ENCODE results near the gene KCNJ16. TPM values are rescaled to one million over a fixed set of nuclear protein-coding genes. Genes with fewer than 3 reads are reported as not detected.

Gene KCNJ16
- total RNA-seq, 1 donor from 2014 or later: 0.17 TPM

GRCh38 chr17:70136131-70136530 lies 61.1 kb downstream of the KCNJ16 start:
- Mint-ChIP-seq H3K4me3 (ENCODE audit: unreplicated experiment) (no peak overlapping the region), H3K9me3 (ENCODE audit: low read depth) (peaks cover 2% of the 10 kb centered on the region), H3K36me3 (ENCODE audit: low read depth) (no peaks in the 10 kb centered on the region), H3K27me3 (ENCODE audit: low read depth) (no peaks in the 10 kb centered on the region), H3K27ac (ENCODE audit: unreplicated experiment) (no peak overlapping the region), H3K4me1 (ENCODE audit: low read depth) (peaks cover 20% of the 10 kb centered on the region)
- DNase-seq (ENCODE audit: low spot score): no peak
- TF ChIP-seq, protein P1, sequence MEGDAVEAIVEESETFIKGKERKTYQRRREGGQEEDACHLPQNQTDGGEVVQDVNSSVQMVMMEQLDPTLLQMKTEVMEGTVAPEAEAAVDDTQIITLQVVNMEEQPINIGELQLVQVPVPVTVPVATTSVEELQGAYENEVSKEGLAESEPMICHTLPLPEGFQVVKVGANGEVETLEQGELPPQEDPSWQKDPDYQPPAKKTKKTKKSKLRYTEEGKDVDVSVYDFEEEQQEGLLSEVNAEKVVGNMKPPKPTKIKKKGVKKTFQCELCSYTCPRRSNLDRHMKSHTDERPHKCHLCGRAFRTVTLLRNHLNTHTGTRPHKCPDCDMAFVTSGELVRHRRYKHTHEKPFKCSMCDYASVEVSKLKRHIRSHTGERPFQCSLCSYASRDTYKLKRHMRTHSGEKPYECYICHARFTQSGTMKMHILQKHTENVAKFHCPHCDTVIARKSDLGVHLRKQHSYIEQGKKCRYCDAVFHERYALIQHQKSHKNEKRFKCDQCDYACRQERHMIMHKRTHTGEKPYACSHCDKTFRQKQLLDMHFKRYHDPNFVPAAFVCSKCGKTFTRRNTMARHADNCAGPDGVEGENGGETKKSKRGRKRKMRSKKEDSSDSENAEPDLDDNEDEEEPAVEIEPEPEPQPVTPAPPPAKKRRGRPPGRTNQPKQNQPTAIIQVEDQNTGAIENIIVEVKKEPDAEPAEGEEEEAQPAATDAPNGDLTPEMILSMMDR (IDR thresholded peaks at IDR 0.05): no peak

DNA sequence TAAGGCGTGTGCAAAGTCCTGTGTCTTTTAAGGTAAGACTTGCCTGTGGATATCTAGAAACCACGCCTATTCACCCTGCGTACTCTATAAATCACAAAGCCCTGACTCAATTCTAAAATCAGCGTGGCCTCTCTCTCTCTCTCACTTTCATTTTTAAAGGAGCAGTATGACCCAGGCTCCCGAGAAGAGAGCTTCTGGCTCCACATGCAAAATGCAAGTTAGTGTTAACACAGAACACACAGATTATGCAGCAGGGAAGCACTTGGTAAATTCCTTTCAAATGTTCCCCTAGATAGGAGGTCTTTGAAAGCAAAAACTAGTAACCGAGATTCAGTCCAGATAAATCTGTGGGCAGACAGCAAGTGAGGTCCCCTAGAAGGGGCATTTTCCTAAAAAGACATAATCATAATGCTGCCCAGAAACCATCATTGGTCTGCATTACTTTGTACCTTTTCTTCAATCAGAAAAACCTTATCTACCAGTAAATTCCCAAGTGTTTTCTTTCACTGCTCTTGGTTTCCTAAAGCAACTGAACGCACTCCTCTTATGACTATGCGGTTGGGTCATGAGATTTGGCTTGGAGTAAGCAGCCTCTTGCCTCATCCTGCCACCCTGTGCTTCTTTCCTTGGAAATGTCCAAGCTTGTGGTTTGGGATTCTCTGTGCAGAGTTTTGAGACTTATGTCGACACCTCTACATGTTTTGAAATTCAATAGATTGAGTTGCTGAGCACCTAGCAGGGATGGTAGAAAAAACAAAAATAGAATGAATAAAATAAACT lies 62.6 kb downstream of the KCNJ16 start:
- Mint-ChIP-seq H3K9me3 (ENCODE audit: low read depth) (no peaks in the 10 kb centered on the region), H3K36me3 (ENCODE audit: low read depth) (no peaks in the 10 kb centered on the region), H3K27ac (ENCODE audit: unreplicated experiment) (peak overlapping the region; percentile 90), H3K4me3 (ENCODE audit: unreplicated experiment) (peak overlapping the region; percentile 63), H3K27me3 (ENCODE audit: low read depth) (no peaks in the 10 kb centered on the region), H3K4me1 (ENCODE audit: low read depth) (peaks cover 20% of the 10 kb centered on the region)
- DNase-seq (ENCODE audit: low spot score): no peak
- TF ChIP-seq, protein P1 (IDR thresholded peaks at IDR 0.05): peak; percentile 43

DNA sequence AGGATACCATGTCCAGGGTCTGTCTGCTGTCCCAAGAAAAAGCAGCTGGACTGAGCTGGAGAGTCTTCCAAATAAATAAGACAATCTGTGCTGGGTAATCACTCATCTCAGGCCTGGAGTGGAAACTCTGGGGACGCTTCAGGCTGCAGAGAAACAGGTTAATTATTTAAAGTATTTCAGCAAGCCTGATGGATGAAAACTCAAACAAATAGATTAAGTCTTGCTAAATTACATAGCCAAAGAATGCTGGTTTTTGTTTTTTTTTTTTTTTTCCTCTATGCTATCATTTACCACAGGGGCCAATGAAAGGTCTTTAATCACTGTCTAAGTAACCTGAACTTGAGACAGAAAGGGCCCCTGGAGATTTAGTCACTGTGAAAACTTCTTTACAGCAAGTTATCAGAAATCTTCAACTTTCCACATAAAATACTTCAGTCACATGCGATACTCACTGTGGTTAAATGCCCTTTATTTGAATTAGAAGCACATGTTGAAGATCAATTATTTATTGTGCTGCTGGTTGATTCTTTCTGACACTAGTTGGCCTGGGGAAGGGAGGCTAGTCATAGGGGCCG lies 63.4 kb downstream of the KCNJ16 start:
- H3K4me3 Mint-ChIP-seq (ENCODE audit: unreplicated experiment): no peak overlapping the region
- TF ChIP-seq, protein P1 (IDR thresholded peaks at IDR 0.05): no peak
- H3K36me3 Mint-ChIP-seq (ENCODE audit: low read depth): no peaks in the 10 kb centered on the region
- H3K9me3 Mint-ChIP-seq (ENCODE audit: low read depth): no peaks in the 10 kb centered on the region
- H3K27me3 Mint-ChIP-seq (ENCODE audit: low read depth): no peaks in the 10 kb centered on the region
- DNase-seq (ENCODE audit: low spot score): no peak
- peaks cover 20% of the 10 kb centered on the region for H3K4me1 Mint-ChIP-seq (ENCODE audit: low read depth)
- peak overlapping the region; percentile 54 for H3K27ac Mint-ChIP-seq (ENCODE audit: unreplicated experiment)

- TF ChIP-seq, protein P1 (IDR thresholded peaks at IDR 0.05): no peak
- Mint-ChIP-seq H3K27ac (ENCODE audit: unreplicated experiment) (no peak overlapping the region), H3K36me3 (ENCODE audit: low read depth) (no peaks in the 10 kb centered on the region), H3K4me3 (ENCODE audit: unreplicated experiment) (no peak overlapping the region), H3K9me3 (ENCODE audit: low read depth) (no peaks in the 10 kb centered on the region), H3K4me1 (ENCODE audit: low read depth) (peaks cover 20% of the 10 kb centered on the region), H3K27me3 (ENCODE audit: low read depth) (no peaks in the 10 kb centered on the region)
- no peak for DNase-seq (ENCODE audit: low spot score)
These were observed 64.5 kb downstream of the KCNJ16 start for GRCh38 chr17:70139449-70139993.

GRCh38 chr17:70144260-70144846 lies 69.3 kb downstream of the KCNJ16 start:
- Mint-ChIP-seq H3K27me3 (ENCODE audit: low read depth) (peaks cover 3% of the 10 kb centered on the region), H3K27ac (ENCODE audit: unreplicated experiment) (no peak overlapping the region), H3K4me3 (ENCODE audit: unreplicated experiment) (no peak overlapping the region), H3K36me3 (ENCODE audit: low read depth) (no peaks in the 10 kb centered on the region), H3K4me1 (ENCODE audit: low read depth) (no peaks in the 10 kb centered on the region), H3K9me3 (ENCODE audit: low read depth) (no peaks in the 10 kb centered on the region)
- TF ChIP-seq, protein P1 (IDR thresholded peaks at IDR 0.05): peak; percentile 97
- no peak for DNase-seq (ENCODE audit: low spot score)
